Smooth muscle cell (in vitro differentiated cells): ENCODE measurements around the gene ABCC1. TPM values are rescaled to one million over a fixed set of nuclear protein-coding genes. Genes with fewer than 3 reads are reported as not detected.
"Not testable (repeated sequence)": the region's sequence is repeated elsewhere in the genome, so short reads cannot be mapped to it uniquely, and the experiment has no call there.

Source experiments
- DNase-seq: peaks from one replicate; lab custom pipeline; 2025; ENCODE audit not compliant: unreplicated experiment; lab: John Stamatoyannopoulos, UW
- H2AFZ ChIP-seq: fragments of 200-600 bp; sonication (generic); 2 replicates; pipeline ENCODE4 v1.6.0; 2016; ENCODE audit warnings: antibody characterized with exemption, low read depth, mild to moderate bottlenecking
- H3F3A ChIP-seq: fragments of 200-600 bp; sonication (generic); 2 replicates; pipeline ENCODE4 v1.6.0; 2017; ENCODE audit warnings: antibody characterized with exemption, low read depth
- H3K27ac ChIP-seq: fragments of 200-600 bp; sonication (generic); 2 replicates; pipeline ENCODE4 v1.5.1; 2016; ENCODE audit warnings: low read depth, mild to moderate bottlenecking
- H3K27me3 ChIP-seq: fragments of 200-600 bp; sonication (generic); 2 replicates; pipeline ENCODE4 v1.6.1; 2016; ENCODE audit warnings: low read depth, mild to moderate bottlenecking
- H3K36me3 ChIP-seq: fragments of 200-600 bp; sonication (generic); 2 replicates; pipeline ENCODE4 v1.5.1; 2016; ENCODE audit warnings: low read depth
- H3K4me1 ChIP-seq: fragments of 200-600 bp; sonication (generic); 2 replicates; pipeline ENCODE4 v1.5.1; 2016; ENCODE audit warnings: low read depth
- H3K4me2 ChIP-seq: fragments of 200-600 bp; sonication (generic); 2 replicates; pipeline ENCODE4 v1.6.0; 2016; ENCODE audit warnings: mild to moderate bottlenecking
- H3K4me3 ChIP-seq: fragments of 200-600 bp; sonication (generic); 2 replicates; pipeline ENCODE4 v1.5.1; 2016; ENCODE audit warnings: mild to moderate bottlenecking
- H3K79me2 ChIP-seq: fragments of 200-600 bp; sonication (generic); 2 replicates; pipeline ENCODE4 v1.6.0; 2016; ENCODE audit warnings: low read depth, mild to moderate bottlenecking
- H3K9ac ChIP-seq: fragments of 200-600 bp; sonication (generic); 2 replicates; pipeline ENCODE4 v1.6.0; 2016; ENCODE audit warnings: low read depth
- H3K9me3 ChIP-seq: fragments of 200-600 bp; sonication (generic); replicated peaks from 2 replicates; pipeline ENCODE4 v1.5.1; 2016; ENCODE audit warnings: low read depth
- H4K20me1 ChIP-seq: fragments of 200-600 bp; sonication (generic); 2 replicates; pipeline ENCODE4 v1.6.0; 2016; ENCODE audit warnings: low read depth
- WGBS: methylation state at CpG from one replicate; pipeline ENCODE4 v1.1.7; 2016; ENCODE audit warnings: low lambda C conversion rate; 5-methylcytosine and 5-hydroxymethylcytosine counted together
- polyA plus RNA-seq: library from polyadenylated mRNA; unstranded; fragments of >200 nt; fragmentation: Nextera tagmentation; extraction: Ambion mirVana; gene quantifications from 2 replicates; pipeline ENCODE4 v1.2.1, GENCODE V29; 2016
- total RNA-seq: library from RNA; depleted of rRNA; stranded (reverse); fragments of >200 nt; gene quantifications from 2 replicates; pipeline ENCODE4 v1.2.3, GENCODE V29; 2014
- TF ChIP-seq, protein P1 (sequence below): fragments of 200-600 bp; sonication (generic); IDR thresholded peaks from 2 replicates; pipeline ENCODE4 v1.5.1; 2017; ENCODE audit warnings: borderline replicate concordance, mild to moderate bottlenecking, antibody characterized with exemption; ENCODE audit not compliant: insufficient read depth, poor library complexity, severe bottlenecking

Gene ABCC1
- total and polyA plus RNA-seq, 2 experiments from 2014 or later, result 10.2 to 22.7 TPM

DNA sequence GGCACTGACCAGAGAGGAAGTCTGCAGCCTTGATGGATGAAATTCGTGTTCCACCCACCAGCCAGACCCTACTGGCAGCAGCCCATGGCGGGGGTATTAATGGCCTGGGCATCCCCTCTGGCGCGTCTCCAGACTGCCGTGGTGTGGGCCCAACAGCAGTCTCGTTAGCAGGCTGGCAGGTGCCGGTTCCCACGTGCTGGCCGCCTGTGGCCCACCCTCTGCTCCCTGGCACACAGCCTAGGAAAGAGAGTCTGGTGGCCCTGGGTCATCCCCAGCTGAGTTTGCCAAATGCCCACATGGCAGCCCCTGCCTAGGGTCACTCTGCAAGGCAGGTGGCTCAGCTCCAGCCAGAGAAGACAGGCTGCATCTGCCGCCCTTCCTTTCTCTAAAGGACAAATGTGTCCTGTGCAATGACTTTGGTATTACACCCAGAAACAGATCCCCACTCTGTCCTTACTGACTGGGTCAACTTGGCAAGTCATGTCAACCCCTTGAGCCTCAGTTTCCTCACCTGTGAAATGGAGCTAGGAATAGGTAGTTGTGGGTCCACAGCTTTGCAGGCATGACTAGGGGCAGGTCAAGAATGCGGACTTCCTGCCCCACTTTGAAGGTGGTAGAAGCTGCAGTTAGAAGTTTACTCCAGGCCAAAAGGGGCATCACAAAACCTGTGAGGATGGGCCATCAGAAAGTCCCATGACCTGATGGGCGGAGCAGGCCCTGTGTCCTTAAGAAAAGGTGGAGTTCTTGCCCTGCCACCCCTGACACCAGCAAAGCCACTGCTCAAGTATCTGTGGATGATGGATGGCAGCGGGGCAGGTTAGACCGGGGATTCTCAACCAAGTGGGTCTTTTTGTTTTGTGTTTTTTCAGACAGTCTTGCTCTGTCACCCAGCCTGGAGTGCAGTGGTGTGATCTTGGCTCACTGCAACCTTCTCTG, 197.2 kb downstream of the ABCC1 start:
- no peak for DNase-seq
- no peaks in the 10 kb centered on the region for H3F3A ChIP-seq
- no peak overlapping the region for H3K9ac ChIP-seq
- no peaks in the 10 kb centered on the region for H4K20me1 ChIP-seq
- H3K27me3 ChIP-seq, result no peaks in the 10 kb centered on the region
- H3K4me3 ChIP-seq, result no peak overlapping the region
- no peak overlapping the region for H3K27ac ChIP-seq
- H3K4me1 ChIP-seq, result no peaks in the 10 kb centered on the region
- H3K4me2 ChIP-seq, result no peak overlapping the region
- H3K36me3 ChIP-seq, result no peaks in the 10 kb centered on the region
- WGBS, result 94% methylated on average over 14 of the region's 14 CpGs
- no peaks in the 10 kb centered on the region for H3K9me3 ChIP-seq
- H3K79me2 ChIP-seq, result no peaks in the 10 kb centered on the region
- TF ChIP-seq, protein P1, sequence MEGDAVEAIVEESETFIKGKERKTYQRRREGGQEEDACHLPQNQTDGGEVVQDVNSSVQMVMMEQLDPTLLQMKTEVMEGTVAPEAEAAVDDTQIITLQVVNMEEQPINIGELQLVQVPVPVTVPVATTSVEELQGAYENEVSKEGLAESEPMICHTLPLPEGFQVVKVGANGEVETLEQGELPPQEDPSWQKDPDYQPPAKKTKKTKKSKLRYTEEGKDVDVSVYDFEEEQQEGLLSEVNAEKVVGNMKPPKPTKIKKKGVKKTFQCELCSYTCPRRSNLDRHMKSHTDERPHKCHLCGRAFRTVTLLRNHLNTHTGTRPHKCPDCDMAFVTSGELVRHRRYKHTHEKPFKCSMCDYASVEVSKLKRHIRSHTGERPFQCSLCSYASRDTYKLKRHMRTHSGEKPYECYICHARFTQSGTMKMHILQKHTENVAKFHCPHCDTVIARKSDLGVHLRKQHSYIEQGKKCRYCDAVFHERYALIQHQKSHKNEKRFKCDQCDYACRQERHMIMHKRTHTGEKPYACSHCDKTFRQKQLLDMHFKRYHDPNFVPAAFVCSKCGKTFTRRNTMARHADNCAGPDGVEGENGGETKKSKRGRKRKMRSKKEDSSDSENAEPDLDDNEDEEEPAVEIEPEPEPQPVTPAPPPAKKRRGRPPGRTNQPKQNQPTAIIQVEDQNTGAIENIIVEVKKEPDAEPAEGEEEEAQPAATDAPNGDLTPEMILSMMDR, result no peak
- no peak overlapping the region for H2AFZ ChIP-seq

DNA sequence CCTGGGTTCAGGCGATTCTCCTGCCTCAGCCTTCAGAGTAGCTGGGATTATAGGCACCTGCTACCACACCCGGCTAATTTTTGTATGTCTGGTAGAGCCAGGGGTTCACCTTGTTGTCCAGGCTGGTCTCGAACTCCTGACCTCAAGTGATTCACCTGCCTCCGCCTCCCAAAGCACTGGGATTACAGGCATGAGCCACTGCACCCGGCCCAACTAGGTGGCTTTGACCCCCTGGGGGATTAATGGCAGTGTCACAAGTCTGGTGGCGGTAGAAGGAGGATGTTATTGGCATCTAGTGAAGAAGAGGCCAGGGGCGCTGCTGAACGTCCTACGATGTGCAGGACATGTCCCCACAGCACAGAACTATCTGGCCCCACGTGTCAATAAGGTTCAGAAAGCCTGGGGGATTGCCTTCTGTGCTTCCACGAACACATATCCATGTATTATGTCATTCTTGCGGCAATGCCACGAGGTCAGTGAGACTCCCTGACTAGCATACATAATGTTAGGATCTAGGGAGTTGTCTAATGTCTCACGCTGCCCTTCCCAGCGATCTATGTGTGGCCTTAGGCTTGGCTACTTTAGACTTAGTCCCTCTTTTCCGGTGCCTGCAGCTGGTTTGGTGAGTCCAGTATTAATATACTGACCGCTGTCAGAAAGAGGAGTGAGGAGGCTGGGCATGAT, 198.0 kb downstream of the ABCC1 start:
- no peaks in the 10 kb centered on the region for H4K20me1 ChIP-seq
- H3K27me3 ChIP-seq, result no peaks in the 10 kb centered on the region
- H3K36me3 ChIP-seq, result no peaks in the 10 kb centered on the region
- no peak overlapping the region for H3K27ac ChIP-seq
- H2AFZ ChIP-seq, result no peak overlapping the region
- no peak for DNase-seq
- no peaks in the 10 kb centered on the region for H3K9me3 ChIP-seq
- WGBS, result 94% methylated on average over 17 of the region's 17 CpGs
- H3K9ac ChIP-seq, result no peak overlapping the region
- no peak overlapping the region for H3K4me2 ChIP-seq
- no peaks in the 10 kb centered on the region for H3K4me1 ChIP-seq
- H3K4me3 ChIP-seq, result no peak overlapping the region
- TF ChIP-seq, protein P1, result no peak
- H3K79me2 ChIP-seq, result no peaks in the 10 kb centered on the region
- H3F3A ChIP-seq, result no peaks in the 10 kb centered on the region

DNA sequence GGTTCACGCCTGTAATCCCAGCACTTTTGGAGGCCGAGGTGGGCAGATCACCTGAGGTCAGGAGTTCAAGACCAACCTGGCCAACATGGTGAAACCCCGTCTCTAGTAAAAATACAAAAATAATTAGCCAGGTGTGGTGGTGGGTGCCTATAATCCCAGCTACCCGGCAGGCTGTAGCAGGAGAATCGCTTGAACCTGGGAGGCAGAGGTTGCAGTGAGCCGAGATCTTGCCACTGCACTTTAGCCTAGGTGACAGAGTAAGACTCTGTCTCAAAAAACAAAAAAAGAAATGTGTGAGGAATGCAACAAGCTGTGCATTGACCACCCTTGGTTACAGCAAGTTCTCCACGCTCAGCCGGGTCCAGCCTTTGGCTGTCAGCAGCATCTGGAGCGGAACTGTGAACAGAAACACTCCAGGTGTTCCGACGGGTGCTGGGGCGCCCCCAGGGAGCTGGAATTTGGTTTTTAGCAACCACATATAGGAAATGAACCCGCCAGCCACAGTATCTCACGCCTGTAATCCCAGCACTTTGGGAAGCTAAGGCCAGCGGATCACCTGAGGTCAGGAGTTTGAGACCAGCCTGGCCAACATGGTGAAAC, 198.7 kb downstream of the ABCC1 start:
- H3K27ac ChIP-seq, H3K79me2 ChIP-seq, H3K9ac ChIP-seq, H3K36me3 ChIP-seq, H3K4me1 ChIP-seq, DNase-seq, H3K9me3 ChIP-seq, H2AFZ ChIP-seq, H3K4me2 ChIP-seq, H3F3A ChIP-seq, H3K4me3 ChIP-seq, H4K20me1 ChIP-seq, H3K27me3 ChIP-seq: not testable (repeated sequence)
- WGBS, result 92% methylated on average over 15 of the region's 15 CpGs

DNA sequence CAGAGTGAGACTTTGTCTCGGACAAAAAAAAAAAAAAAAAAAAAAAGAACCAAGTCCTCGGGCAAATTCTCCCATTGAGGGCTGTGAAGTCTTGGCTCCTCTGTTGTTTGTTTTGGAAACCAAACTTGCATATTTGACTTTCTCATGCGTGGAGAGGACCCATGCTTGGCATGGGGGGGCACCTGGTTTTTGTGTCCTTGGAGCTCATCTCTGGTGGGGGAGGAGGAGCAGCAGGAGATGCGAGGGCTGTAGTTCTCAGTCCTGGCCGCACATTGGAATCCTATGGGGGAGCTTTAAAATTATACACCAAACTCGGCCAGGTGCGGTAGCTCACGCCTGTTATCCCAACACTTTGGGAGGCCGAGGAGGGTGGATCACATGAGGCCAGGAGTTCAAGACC, 199.3 kb downstream of the ABCC1 start:
- H3K27me3 ChIP-seq, result no peaks in the 10 kb centered on the region
- no peak overlapping the region for H3K4me3 ChIP-seq
- no peaks in the 10 kb centered on the region for H3K36me3 ChIP-seq
- 92% methylated on average over 9 of the region's 9 CpGs for WGBS
- H3K27ac ChIP-seq, result no peak overlapping the region
- no peak overlapping the region for H3K4me2 ChIP-seq
- no peaks in the 10 kb centered on the region for H3F3A ChIP-seq
- no peaks in the 10 kb centered on the region for H3K79me2 ChIP-seq
- H3K9me3 ChIP-seq, result no peaks in the 10 kb centered on the region
- no peak for DNase-seq
- H3K4me1 ChIP-seq, result no peaks in the 10 kb centered on the region
- no peaks in the 10 kb centered on the region for H4K20me1 ChIP-seq
- no peak overlapping the region for H3K9ac ChIP-seq
- no peak overlapping the region for H2AFZ ChIP-seq
- TF ChIP-seq, protein P1, result no peak
